ENCODE measurements around the gene DHRS7B.

Gene DHRS7B

DNA sequence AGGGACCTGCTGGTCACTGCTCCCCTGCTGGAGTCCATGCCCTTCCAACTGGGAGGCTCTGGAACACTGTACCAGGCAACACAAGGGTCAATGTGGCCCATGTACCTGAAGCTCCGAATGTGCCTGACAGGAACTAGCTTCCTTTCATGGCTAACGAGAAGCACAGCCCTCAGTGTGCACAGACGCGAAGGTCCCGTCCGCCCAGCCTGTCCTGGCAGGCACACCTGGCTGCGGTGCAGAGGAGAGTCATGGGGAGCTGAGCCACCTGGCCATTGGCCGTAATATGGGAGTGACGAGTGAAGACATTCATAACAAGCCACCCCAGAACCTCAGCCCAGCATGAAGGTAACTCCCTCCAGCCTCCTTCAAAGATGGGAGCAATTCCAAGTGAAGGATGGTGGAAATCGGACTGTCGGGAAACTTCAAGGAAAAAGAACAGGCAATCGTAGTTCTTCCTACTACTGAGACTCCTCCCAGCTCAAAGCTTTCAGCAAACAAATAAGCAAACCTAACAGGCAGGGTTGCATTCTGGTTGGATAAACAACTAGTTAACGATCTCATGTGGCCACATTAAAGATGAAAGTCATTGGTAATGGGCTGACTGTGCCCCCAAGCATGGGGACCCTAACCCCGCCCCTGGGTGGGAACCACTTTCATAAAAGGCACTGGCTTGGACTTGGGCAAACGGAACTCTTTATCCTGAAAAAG is 74.0 kb downstream of the DHRS7B start:
- no peak overlapping the region for H3K4me3 ChIP-seq (ENCODE audit: low read depth, low read length)
- no peak for DNase-seq (ENCODE audit: low read depth)
- TF ChIP-seq, protein P1, sequence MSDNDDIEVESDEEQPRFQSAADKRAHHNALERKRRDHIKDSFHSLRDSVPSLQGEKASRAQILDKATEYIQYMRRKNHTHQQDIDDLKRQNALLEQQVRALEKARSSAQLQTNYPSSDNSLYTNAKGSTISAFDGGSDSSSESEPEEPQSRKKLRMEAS (IDR thresholded peaks at IDR 0.05; ENCODE audit: low read depth, low read length) = no peak
- no peak for TF ChIP-seq MYC (IDR thresholded peaks at IDR 0.05; ENCODE audit: low read depth, low read length)
- TF ChIP-seq POLR2A (IDR thresholded peaks at IDR 0.05; ENCODE audit: extremely low read depth, insufficient read length) = no peak
- TF ChIP-seq, protein P2, sequence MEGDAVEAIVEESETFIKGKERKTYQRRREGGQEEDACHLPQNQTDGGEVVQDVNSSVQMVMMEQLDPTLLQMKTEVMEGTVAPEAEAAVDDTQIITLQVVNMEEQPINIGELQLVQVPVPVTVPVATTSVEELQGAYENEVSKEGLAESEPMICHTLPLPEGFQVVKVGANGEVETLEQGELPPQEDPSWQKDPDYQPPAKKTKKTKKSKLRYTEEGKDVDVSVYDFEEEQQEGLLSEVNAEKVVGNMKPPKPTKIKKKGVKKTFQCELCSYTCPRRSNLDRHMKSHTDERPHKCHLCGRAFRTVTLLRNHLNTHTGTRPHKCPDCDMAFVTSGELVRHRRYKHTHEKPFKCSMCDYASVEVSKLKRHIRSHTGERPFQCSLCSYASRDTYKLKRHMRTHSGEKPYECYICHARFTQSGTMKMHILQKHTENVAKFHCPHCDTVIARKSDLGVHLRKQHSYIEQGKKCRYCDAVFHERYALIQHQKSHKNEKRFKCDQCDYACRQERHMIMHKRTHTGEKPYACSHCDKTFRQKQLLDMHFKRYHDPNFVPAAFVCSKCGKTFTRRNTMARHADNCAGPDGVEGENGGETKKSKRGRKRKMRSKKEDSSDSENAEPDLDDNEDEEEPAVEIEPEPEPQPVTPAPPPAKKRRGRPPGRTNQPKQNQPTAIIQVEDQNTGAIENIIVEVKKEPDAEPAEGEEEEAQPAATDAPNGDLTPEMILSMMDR (IDR thresholded peaks at IDR 0.05; ENCODE audit: low read depth, low read length) = no peak

DNA sequence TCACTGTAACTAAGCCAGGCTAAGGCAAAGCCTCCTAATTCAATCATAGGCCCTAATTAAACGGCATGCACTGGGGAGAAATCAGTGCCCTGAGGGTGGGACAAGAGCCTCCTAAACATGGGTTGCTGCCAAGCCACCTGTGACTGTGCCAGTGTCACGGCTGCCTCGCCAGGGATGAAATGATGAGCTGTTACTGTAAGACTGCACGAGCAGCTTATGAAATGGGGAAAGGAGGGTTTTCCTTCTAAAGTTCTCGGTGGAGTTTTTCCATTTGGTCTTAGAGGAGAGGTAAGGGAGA is 74.5 kb downstream of the DHRS7B start:
- no peak for TF ChIP-seq POLR2A (IDR thresholded peaks at IDR 0.05; ENCODE audit: extremely low read depth, insufficient read length)
- TF ChIP-seq, protein P1 (IDR thresholded peaks at IDR 0.05; ENCODE audit: low read depth, low read length) = no peak
- TF ChIP-seq MYC (IDR thresholded peaks at IDR 0.05; ENCODE audit: low read depth, low read length) = no peak
- TF ChIP-seq, protein P2 (IDR thresholded peaks at IDR 0.05; ENCODE audit: low read depth, low read length) = no peak
- no peak for DNase-seq (ENCODE audit: low read depth)
- H3K4me3 ChIP-seq (ENCODE audit: low read depth, low read length) = no peak overlapping the region

DNA sequence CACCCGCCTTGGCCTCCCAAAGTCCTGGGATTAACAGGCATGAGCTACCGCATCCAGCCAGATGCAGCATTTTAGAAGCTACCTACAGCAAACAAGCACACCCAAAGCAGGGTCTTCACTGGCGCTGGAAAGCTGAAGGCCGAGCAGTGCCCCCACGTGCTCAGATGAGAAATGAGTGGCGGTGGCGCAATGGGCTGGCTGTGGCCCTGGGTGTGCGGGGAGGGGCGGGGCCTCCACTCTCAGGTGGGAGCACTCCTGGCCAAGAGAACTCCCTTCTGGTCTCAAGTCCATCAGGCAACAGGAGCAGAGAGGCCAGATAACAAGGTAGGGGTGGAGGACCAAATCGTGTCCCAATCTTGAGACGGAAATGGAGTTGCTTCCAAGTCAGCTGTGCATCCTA is 75.1 kb downstream of the DHRS7B start:
- no peak for TF ChIP-seq POLR2A (IDR thresholded peaks at IDR 0.05; ENCODE audit: extremely low read depth, insufficient read length)
- TF ChIP-seq MYC (IDR thresholded peaks at IDR 0.05; ENCODE audit: low read depth, low read length) = no peak
- TF ChIP-seq, protein P1 (IDR thresholded peaks at IDR 0.05; ENCODE audit: low read depth, low read length) = no peak
- TF ChIP-seq, protein P2 (IDR thresholded peaks at IDR 0.05; ENCODE audit: low read depth, low read length) = no peak

DNA sequence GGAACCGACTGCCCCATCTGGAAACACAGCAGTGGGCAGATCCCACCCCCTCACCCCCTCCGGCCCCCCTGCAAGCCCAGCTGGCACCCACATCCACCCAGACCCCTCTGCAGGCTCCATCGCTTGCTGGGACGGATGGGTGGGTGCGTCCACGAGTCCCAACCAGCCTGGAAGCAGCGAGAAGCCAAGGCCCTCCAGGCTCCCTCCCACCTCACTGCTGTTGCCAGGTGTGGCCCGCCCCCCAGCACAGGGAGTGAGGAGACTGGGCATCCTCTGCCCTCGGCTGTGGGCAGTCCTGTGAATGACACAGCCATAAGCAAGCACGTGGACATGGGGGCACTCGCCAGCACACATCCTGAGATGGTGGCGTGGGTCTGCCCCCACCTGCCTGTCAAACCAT is 75.7 kb downstream of the DHRS7B start:
- no peak for DNase-seq (ENCODE audit: low read depth)

More for the DNA sequence above, 75.1 kb downstream of the DHRS7B start:
- DNase-seq (ENCODE audit: low read depth) = no peak
- H3K4me3 ChIP-seq (ENCODE audit: low read depth, low read length) = no peak overlapping the region

DNA sequence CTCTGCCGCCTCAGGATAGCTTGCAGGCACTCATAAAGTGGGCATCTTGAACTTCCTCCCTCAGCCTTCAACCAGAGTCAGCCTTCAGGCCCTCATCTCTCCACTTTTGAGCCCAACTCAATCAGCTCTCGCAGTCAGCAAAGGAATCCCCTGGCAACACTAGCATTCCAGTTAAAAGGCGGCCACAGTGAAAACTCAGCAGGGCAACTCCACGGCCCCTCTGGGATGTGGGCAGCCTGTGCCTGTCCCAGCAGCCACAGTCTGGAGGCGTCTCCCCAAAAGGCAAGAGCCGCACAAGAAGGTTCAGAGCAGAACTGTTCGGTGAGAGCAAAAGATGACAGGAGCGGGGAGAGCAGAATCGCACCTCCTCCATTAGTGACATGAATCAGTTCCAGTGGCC is 78.2 kb downstream of the DHRS7B start:
- no peak overlapping the region for H3K4me3 ChIP-seq (ENCODE audit: low read depth, low read length)
- TF ChIP-seq, protein P2 (IDR thresholded peaks at IDR 0.05; ENCODE audit: low read depth, low read length) = no peak
- TF ChIP-seq POLR2A (IDR thresholded peaks at IDR 0.05; ENCODE audit: extremely low read depth, insufficient read length) (no peak), MYC (IDR thresholded peaks at IDR 0.05; ENCODE audit: low read depth, low read length) (no peak)
- TF ChIP-seq, protein P1 (IDR thresholded peaks at IDR 0.05; ENCODE audit: low read depth, low read length) = no peak
- no peak for DNase-seq (ENCODE audit: low read depth)

More for the DNA sequence above, 75.7 kb downstream of the DHRS7B start:
- TF ChIP-seq MYC (IDR thresholded peaks at IDR 0.05; ENCODE audit: low read depth, low read length) (no peak), POLR2A (IDR thresholded peaks at IDR 0.05; ENCODE audit: extremely low read depth, insufficient read length) (no peak)
- TF ChIP-seq, protein P2 (IDR thresholded peaks at IDR 0.05; ENCODE audit: low read depth, low read length) = no peak
- TF ChIP-seq, protein P1 (IDR thresholded peaks at IDR 0.05; ENCODE audit: low read depth, low read length) = no peak
- H3K4me3 ChIP-seq (ENCODE audit: low read depth, low read length) = no peak overlapping the region
